ENCODE measurements around the gene UBE4B.

UBE4B gene

DNA sequence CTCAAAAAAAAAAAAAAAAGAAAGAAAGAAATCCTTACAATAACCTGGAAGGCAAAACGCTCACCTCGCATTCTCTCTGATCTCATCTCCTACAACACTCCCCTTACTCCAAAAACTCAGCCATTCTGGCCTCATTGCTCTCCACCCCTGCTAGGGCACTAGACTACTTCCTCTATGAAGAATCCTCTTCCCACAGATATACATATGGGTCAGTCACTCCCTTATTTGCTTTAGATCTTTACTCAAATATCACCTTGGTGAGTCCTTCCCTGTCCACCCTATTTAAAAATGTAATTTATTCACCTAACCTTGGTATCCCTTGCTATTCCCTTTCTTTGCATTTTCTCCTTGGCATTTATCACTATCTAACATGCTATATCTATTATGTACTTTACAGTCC is 153.0 kb downstream of the UBE4B start:
- Histone ChIP-seq H4K8ac (ENCODE audit: low read depth, low read length) (no peak overlapping the region), H3K79me2 (ENCODE audit: control insufficient read depth, insufficient read depth, low read length, poor library complexity) (no peaks in the 10 kb centered on the region), H3K4me1 (ENCODE audit: control insufficient read depth in 1 of 2, insufficient read depth in 2 of 2, low read length in 2 of 2) (no peaks in the 10 kb centered on the region), H3K14ac (ENCODE audit: low read length) (no peak overlapping the region), H2AFZ (ENCODE audit: insufficient read depth, low read length, poor library complexity) (no peak overlapping the region), H3K4me2 (ENCODE audit: low read length) (no peak overlapping the region), H3K79me1 (ENCODE audit: low read length) (no peaks in the 10 kb centered on the region), H2BK5ac (ENCODE audit: low read depth, low read length, poor library complexity) (no peak overlapping the region), H3K9ac (ENCODE audit: low read length) (no peak overlapping the region), H3K4ac (ENCODE audit: low read depth, low read length) (no peak overlapping the region), H4K12ac (ENCODE audit: low read depth, low read length) (no peak overlapping the region), H2BK120ac (ENCODE audit: insufficient read depth, low read length, poor library complexity) (no peak overlapping the region), H3K27ac (ENCODE audit: low read depth, low read length) (no peak overlapping the region), H3K18ac (ENCODE audit: low read length) (no peak overlapping the region), H3K9me3 (ENCODE audit: insufficient read depth, low read depth, low read length) (no peaks in the 10 kb centered on the region), H2AK5ac (ENCODE audit: low read length) (no peak overlapping the region), H3K23ac (ENCODE audit: low read length) (no peak overlapping the region), H2BK12ac (ENCODE audit: low read length) (no peak overlapping the region), H3K27me3 (ENCODE audit: insufficient read depth, low read length) (no peaks in the 10 kb centered on the region), H3K4me3 (ENCODE audit: low read depth, low read length) (no peak overlapping the region), H3K36me3 (ENCODE audit: control insufficient read depth in 1 of 2, insufficient read depth in 2 of 2, low read length in 2 of 2) (peaks cover 2 to 3% of the 10 kb centered on the region in 2 experiments), H4K91ac (ENCODE audit: low read depth, low read length) (no peak overlapping the region)
- DNase-seq, result no peak
- 100% methylated on average over 1 of the region's 2 CpGs for WGBS (ENCODE audit: extremely low coverage, insufficient coverage, insufficient read length)

- Histone ChIP-seq H3K27me3 (ENCODE audit: insufficient read depth, low read length) (no peaks in the 10 kb centered on the region), H3K9me3 (ENCODE audit: insufficient read depth, low read depth, low read length) (no peaks in the 10 kb centered on the region), H4K8ac (ENCODE audit: low read depth, low read length) (no peak overlapping the region), H2BK120ac (ENCODE audit: insufficient read depth, low read length, poor library complexity) (no peak overlapping the region), H3K4me2 (ENCODE audit: low read length) (no peak overlapping the region), H4K12ac (ENCODE audit: low read depth, low read length) (no peak overlapping the region), H3K27ac (ENCODE audit: low read depth, low read length) (no peak overlapping the region), H2AFZ (ENCODE audit: insufficient read depth, low read length, poor library complexity) (no peak overlapping the region), H3K36me3 (ENCODE audit: control insufficient read depth in 1 of 2, insufficient read depth in 2 of 2, low read length in 2 of 2) (peaks cover 0 to 2% of the 10 kb centered on the region in 2 experiments), H3K4me1 (ENCODE audit: control insufficient read depth in 1 of 2, insufficient read depth in 2 of 2, low read length in 2 of 2) (no peaks in the 10 kb centered on the region), H2AK5ac (ENCODE audit: low read length) (no peak overlapping the region), H3K79me2 (ENCODE audit: control insufficient read depth, insufficient read depth, low read length, poor library complexity) (no peaks in the 10 kb centered on the region), H3K4me3 (ENCODE audit: low read depth, low read length) (no peak overlapping the region), H4K91ac (ENCODE audit: low read depth, low read length) (no peak overlapping the region), H3K9ac (ENCODE audit: low read length) (no peak overlapping the region), H2BK5ac (ENCODE audit: low read depth, low read length, poor library complexity) (no peak overlapping the region), H3K14ac (ENCODE audit: low read length) (no peak overlapping the region), H2BK12ac (ENCODE audit: low read length) (no peak overlapping the region), H3K18ac (ENCODE audit: low read length) (no peak overlapping the region), H3K4ac (ENCODE audit: low read depth, low read length) (no peak overlapping the region), H3K79me1 (ENCODE audit: low read length) (no peaks in the 10 kb centered on the region), H3K23ac (ENCODE audit: low read length) (no peak overlapping the region)
- no CpG with 5 or more reads among the region's 12 CpGs for WGBS (ENCODE audit: extremely low coverage, insufficient coverage, insufficient read length)
- no peak for DNase-seq
Measured at GRCh38 chr1:10186331-10187025, 153.7 kb downstream of the UBE4B start.

DNA sequence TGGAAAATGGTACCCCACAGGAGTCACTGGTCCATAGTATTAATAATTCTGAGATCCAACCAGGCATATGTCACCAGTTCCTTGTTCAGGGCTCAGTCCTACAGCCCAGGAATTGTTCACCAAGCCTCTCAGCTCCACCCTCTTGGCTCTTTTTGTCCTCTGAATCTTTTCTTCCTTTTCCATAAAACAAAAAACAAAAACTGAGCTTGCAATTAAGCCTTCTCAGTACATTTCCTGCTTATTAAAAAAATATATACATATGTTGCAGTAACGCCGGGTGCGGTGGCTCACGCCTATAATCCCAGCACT is 154.2 kb downstream of the UBE4B start:
- Histone ChIP-seq H4K12ac (ENCODE audit: low read depth, low read length) (no peak overlapping the region), H3K27me3 (ENCODE audit: insufficient read depth, low read length) (no peaks in the 10 kb centered on the region), H2BK5ac (ENCODE audit: low read depth, low read length, poor library complexity) (no peak overlapping the region), H3K4ac (ENCODE audit: low read depth, low read length) (no peak overlapping the region), H3K9ac (ENCODE audit: low read length) (no peak overlapping the region), H4K91ac (ENCODE audit: low read depth, low read length) (no peak overlapping the region), H4K8ac (ENCODE audit: low read depth, low read length) (no peak overlapping the region), H2AFZ (ENCODE audit: insufficient read depth, low read length, poor library complexity) (no peak overlapping the region), H3K9me3 (ENCODE audit: insufficient read depth, low read depth, low read length) (no peaks in the 10 kb centered on the region), H2BK120ac (ENCODE audit: insufficient read depth, low read length, poor library complexity) (no peak overlapping the region), H3K4me2 (ENCODE audit: low read length) (no peak overlapping the region), H3K79me2 (ENCODE audit: control insufficient read depth, insufficient read depth, low read length, poor library complexity) (no peaks in the 10 kb centered on the region), H3K4me3 (ENCODE audit: low read depth, low read length) (no peak overlapping the region), H2AK5ac (ENCODE audit: low read length) (no peak overlapping the region), H3K79me1 (ENCODE audit: low read length) (no peaks in the 10 kb centered on the region), H3K14ac (ENCODE audit: low read length) (no peak overlapping the region), H3K18ac (ENCODE audit: low read length) (no peak overlapping the region), H2BK12ac (ENCODE audit: low read length) (no peak overlapping the region), H3K23ac (ENCODE audit: low read length) (no peak overlapping the region), H3K4me1 (ENCODE audit: control insufficient read depth in 1 of 2, insufficient read depth in 2 of 2, low read length in 2 of 2) (no peaks in the 10 kb centered on the region), H3K27ac (ENCODE audit: low read depth, low read length) (no peak overlapping the region), H3K36me3 (ENCODE audit: control insufficient read depth in 1 of 2, insufficient read depth in 2 of 2, low read length in 2 of 2) (peaks cover 0 to 2% of the 10 kb centered on the region in 2 experiments)
- no CpG with 5 or more reads among the region's 4 CpGs for whole genome bisulfite sequencing (ENCODE audit: extremely low coverage, insufficient coverage, insufficient read length)
- DNase-seq, result no peak

GRCh38 chr1:10188133-10188650 is 155.4 kb downstream of the UBE4B start:
- Histone ChIP-seq H3K4ac (ENCODE audit: low read depth, low read length) (no peak overlapping the region), H4K8ac (ENCODE audit: low read depth, low read length) (no peak overlapping the region), H3K4me3 (ENCODE audit: low read depth, low read length) (no peak overlapping the region), H3K23ac (ENCODE audit: low read length) (no peak overlapping the region), H2AFZ (ENCODE audit: insufficient read depth, low read length, poor library complexity) (no peak overlapping the region), H3K4me2 (ENCODE audit: low read length) (no peak overlapping the region), H3K27me3 (ENCODE audit: insufficient read depth, low read length) (no peaks in the 10 kb centered on the region), H4K12ac (ENCODE audit: low read depth, low read length) (no peak overlapping the region), H3K9me3 (ENCODE audit: insufficient read depth, low read depth, low read length) (no peaks in the 10 kb centered on the region), H4K91ac (ENCODE audit: low read depth, low read length) (no peak overlapping the region), H3K79me2 (ENCODE audit: control insufficient read depth, insufficient read depth, low read length, poor library complexity) (no peaks in the 10 kb centered on the region), H2AK5ac (ENCODE audit: low read length) (no peak overlapping the region), H3K14ac (ENCODE audit: low read length) (no peak overlapping the region), H2BK12ac (ENCODE audit: low read length) (no peak overlapping the region), H3K18ac (ENCODE audit: low read length) (no peak overlapping the region), H3K79me1 (ENCODE audit: low read length) (no peaks in the 10 kb centered on the region), H3K4me1 (ENCODE audit: control insufficient read depth in 1 of 2, insufficient read depth in 2 of 2, low read length in 2 of 2) (no peaks in the 10 kb centered on the region), H2BK120ac (ENCODE audit: insufficient read depth, low read length, poor library complexity) (no peak overlapping the region), H3K9ac (ENCODE audit: low read length) (no peak overlapping the region), H3K36me3 (ENCODE audit: control insufficient read depth in 1 of 2, insufficient read depth in 2 of 2, low read length in 2 of 2) (peaks cover 0 to 2% of the 10 kb centered on the region in 2 experiments), H2BK5ac (ENCODE audit: low read depth, low read length, poor library complexity) (no peak overlapping the region), H3K27ac (ENCODE audit: low read depth, low read length) (no peak overlapping the region)
- no CpG with 5 or more reads among the region's 2 CpGs for WGBS (ENCODE audit: extremely low coverage, insufficient coverage, insufficient read length)
- DNase-seq, result no peak
